Measurements from ENCODE around the gene OSBPL10.
"Not testable (repeated sequence)": the region's sequence is repeated elsewhere in the genome, so short reads cannot be mapped to it uniquely, and the experiment has no call there.

GRCh38 chr3:32010699-32011098 is 29.6 kb upstream of the OSBPL10 start:
- TF ChIP-seq, protein P1, sequence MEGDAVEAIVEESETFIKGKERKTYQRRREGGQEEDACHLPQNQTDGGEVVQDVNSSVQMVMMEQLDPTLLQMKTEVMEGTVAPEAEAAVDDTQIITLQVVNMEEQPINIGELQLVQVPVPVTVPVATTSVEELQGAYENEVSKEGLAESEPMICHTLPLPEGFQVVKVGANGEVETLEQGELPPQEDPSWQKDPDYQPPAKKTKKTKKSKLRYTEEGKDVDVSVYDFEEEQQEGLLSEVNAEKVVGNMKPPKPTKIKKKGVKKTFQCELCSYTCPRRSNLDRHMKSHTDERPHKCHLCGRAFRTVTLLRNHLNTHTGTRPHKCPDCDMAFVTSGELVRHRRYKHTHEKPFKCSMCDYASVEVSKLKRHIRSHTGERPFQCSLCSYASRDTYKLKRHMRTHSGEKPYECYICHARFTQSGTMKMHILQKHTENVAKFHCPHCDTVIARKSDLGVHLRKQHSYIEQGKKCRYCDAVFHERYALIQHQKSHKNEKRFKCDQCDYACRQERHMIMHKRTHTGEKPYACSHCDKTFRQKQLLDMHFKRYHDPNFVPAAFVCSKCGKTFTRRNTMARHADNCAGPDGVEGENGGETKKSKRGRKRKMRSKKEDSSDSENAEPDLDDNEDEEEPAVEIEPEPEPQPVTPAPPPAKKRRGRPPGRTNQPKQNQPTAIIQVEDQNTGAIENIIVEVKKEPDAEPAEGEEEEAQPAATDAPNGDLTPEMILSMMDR (IDR thresholded peaks at IDR 0.05; ENCODE audit: low read depth, low read length): not testable (repeated sequence)
- not testable (repeated sequence) for TF ChIP-seq EZH2phosphoT487 (IDR thresholded peaks at IDR 0.05; ENCODE audit: low read depth)
